Vagina (tissue), 2 donors: ENCODE measurements around the gene WIPF3. TPM values are rescaled to one million over a fixed set of nuclear protein-coding genes. Genes with fewer than 3 reads are reported as not detected.

ENCODE experiments used
- DNase-seq, 2 donors: peaks; one replicate each; pipeline ENCODE4 v3.0.0-alpha.2; 2017; ENCODE audit errors: extremely low spot score in 2 of 2
- H3K27ac ChIP-seq: fragments of 200-600 bp; sonication (generic); one replicate; pipeline ENCODE4 v1.5.1; 2019
- H3K27me3 ChIP-seq: fragments of 200-600 bp; sonication (generic); one replicate; pipeline ENCODE4 v1.5.1; 2019
- H3K36me3 ChIP-seq, 2 donors: fragments of 200-600 bp; sonication (generic); one replicate each; pipeline ENCODE4 v1.5.1; 2017 to 2019
- H3K4me1 ChIP-seq: fragments of 200-600 bp; sonication (generic); one replicate; pipeline ENCODE4 v1.5.1; 2019
- H3K4me3 ChIP-seq, 2 donors: fragments of 200-600 bp; sonication (generic); 1 replicate in 1 of 2; 2 replicates in 1 of 2; pipeline ENCODE4 v1.5.1; 2016 to 2019
- H3K9me3 ChIP-seq: fragments of 200-600 bp; sonication (generic); one replicate; pipeline ENCODE4 v1.5.1; 2019
- CTCF ChIP-seq, 3 experiments: fragments of 450-650 bp in 2 of 3; fragments of 200-600 bp in 1 of 3; sonication (generic) in 1 of 3; IDR thresholded peaks; one replicate each; pipeline ENCODE4 v1.5.1; 2017 to 2019; ENCODE audit warnings: antibody characterized with exemption in 3 of 3, mild to moderate bottlenecking in 2 of 3, moderate library complexity in 2 of 3
- POLR2A ChIP-seq, 2 donors: fragments of 450-650 bp; IDR thresholded peaks; one replicate each; pipeline ENCODE4 v1.6.1; 2017; ENCODE audit warnings: antibody characterized with exemption in 2 of 2, mild to moderate bottlenecking in 2 of 2, moderate library complexity in 2 of 2
- POLR2AphosphoS5 ChIP-seq, 2 donors: sonication (generic); formaldehyde crosslinking; IDR thresholded peaks; one replicate each; pipeline ENCODE4 v1.9.0; 2017; ENCODE audit warnings: antibody characterized with exemption in 2 of 2, mild to moderate bottlenecking in 2 of 2, low read depth in 1 of 2; ENCODE audit not compliant: insufficient read depth in 1 of 2
- intact Hi-C: fragments of 100-400 bp; cut with DNase I; formaldehyde crosslinking; loops from one replicate; pipeline ENCODE4 v1.15.1; 2023
- total RNA-seq: library from RNA; depleted of rRNA; stranded (reverse); fragments of >200 nt; gene quantifications from one replicate; pipeline ENCODE4 v1.2.3, GENCODE V29; 2016

Gene WIPF3
- total RNA-seq, 1 donor from 2014 or later, result 0.25 TPM

DNA sequence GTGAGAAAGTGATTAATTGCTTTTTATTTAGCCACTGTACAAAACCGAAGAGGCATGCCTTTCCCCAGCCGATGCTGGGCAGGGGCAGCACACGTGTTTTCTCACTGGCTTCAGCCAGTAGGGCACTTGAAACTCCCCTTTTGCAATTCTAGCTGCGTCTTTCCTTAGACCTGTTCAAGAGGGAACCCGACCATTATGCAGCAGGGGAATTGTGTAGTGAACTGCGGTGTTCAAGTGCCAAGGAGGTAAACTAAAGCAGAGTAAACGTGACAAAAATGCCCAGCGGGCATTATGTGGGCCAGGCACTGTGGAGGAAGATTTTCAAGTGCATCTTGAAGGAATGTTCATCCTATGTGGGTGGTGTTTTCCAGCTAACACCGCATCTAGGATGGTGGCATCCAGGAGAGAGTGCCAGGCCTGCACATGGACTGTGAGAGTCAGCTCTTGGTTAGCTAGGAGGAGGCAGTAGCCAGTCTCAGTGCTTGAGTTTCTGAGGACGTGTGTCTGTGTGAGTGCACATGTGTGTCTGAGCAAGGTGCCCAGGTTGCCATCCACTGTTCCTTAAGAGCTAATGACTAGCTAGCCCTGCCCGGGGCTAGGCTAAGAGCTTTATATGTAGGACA is 3.3 kb downstream of the WIPF3 start:
- DNase-seq, result no peak
- TF ChIP-seq CTCF (IDR thresholded peaks at IDR 0.05) (no peak), POLR2A (IDR thresholded peaks at IDR 0.05) (no peak), POLR2AphosphoS5 (IDR thresholded peaks at IDR 0.05; ENCODE audit: insufficient read depth in 1 of 2, low read depth in 1 of 2) (no peak)
- peaks cover 9% of the 10 kb centered on the region for H3K27me3 ChIP-seq
- H3K9me3 ChIP-seq, result no peaks in the 10 kb centered on the region
- H3K4me3 ChIP-seq, result no peak overlapping the region
- H3K36me3 ChIP-seq, result no peaks in the 10 kb centered on the region
- no peak overlapping the region for H3K27ac ChIP-seq
- H3K4me1 ChIP-seq, result peaks cover 8% of the 10 kb centered on the region
- intact Hi-C loops, result no loop called here

DNA sequence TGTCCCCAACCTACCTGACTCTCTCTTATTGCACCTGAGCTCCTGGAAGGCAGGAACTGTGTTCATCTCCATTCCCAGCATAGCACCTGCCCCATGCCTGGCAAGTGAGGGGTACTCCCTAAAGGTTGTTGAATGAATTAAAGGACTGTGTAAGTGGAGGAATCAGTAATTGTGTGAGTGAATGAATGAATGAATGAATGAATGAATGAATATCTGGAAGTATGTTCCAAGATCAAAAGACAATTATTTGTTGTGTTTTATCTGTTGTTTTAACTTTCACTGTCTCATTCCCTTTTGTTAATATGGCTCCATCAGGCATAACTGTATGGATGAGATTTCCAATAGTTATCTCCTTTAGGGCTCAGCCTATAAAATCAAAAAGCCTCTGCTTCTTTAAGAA is 4.0 kb downstream of the WIPF3 start:
- H3K4me3 ChIP-seq, result no peak overlapping the region
- no peak for DNase-seq
- intact Hi-C loops, result no loop called here
- H3K9me3 ChIP-seq, result no peaks in the 10 kb centered on the region
- peaks cover 9% of the 10 kb centered on the region for H3K27me3 ChIP-seq
- H3K4me1 ChIP-seq, result peaks cover 8% of the 10 kb centered on the region
- H3K36me3 ChIP-seq, result no peaks in the 10 kb centered on the region
- H3K27ac ChIP-seq, result no peak overlapping the region
- TF ChIP-seq CTCF (IDR thresholded peaks at IDR 0.05), result no peak
- no peak for TF ChIP-seq POLR2A (IDR thresholded peaks at IDR 0.05)
- TF ChIP-seq POLR2AphosphoS5 (IDR thresholded peaks at IDR 0.05; ENCODE audit: insufficient read depth in 1 of 2, low read depth in 1 of 2), result no peak

DNA sequence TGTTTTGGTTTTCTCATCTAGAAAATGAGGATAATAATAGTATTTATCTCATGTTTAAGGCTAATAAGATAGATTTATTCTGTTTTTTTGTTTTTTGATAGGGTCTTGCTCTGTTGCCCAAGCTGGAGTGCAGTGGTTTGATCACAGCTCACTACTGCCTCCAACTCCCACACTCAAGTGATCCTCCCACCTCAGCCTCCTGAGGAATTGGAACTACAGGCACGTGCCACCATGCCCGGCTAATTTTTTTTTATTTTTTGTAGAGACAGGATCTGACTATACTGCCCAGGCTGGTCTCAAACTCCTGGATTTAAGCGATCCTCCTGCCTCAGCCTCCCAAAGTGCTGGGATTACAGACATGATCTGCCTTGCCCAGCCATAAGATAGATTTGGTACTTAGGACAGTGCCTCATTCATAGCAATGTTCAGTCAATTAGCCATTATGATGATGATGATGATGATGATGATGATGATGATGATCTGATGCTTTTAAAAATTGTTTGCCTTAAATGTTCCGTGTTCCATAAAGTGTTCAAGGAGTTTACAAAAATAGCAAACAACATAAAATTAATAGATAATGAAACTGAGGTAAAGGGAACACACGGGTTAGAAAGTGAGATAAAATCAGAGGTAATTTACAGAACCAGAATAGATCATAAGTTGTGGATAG is 4.6 kb downstream of the WIPF3 start:
- Histone ChIP-seq H3K9me3 (no peaks in the 10 kb centered on the region), H3K27me3 (peaks cover 9% of the 10 kb centered on the region), H3K36me3 (no peaks in the 10 kb centered on the region), H3K4me1 (peaks cover 8% of the 10 kb centered on the region), H3K4me3 (no peak overlapping the region), H3K27ac (no peak overlapping the region)
- intact Hi-C loops, result no loop called here
- no peak for DNase-seq
- no peak for TF ChIP-seq CTCF (IDR thresholded peaks at IDR 0.05)
- no peak for TF ChIP-seq POLR2AphosphoS5 (IDR thresholded peaks at IDR 0.05; ENCODE audit: insufficient read depth in 1 of 2, low read depth in 1 of 2)
- no peak for TF ChIP-seq POLR2A (IDR thresholded peaks at IDR 0.05)

DNA sequence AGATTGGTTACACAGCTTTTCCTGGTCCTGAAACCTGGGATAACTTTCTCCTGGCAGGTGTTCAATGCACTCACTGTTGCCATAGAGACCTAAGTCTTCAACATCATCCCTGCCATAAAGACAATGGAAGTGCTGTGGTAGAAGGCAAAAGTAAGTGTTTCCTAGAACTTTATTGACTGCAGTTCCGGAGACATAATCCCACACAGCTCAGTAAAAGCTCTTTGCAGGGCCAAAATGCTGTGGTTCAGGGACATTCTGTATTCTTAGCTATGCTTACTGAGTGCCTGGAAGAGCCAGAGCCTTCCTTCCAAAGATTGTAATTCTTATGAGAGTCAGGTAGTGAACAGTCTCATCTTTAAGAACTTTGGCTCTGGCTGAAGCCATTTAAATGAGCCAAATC is 5.3 kb downstream of the WIPF3 start:
- H3K4me3 ChIP-seq, result no peak overlapping the region
- H3K36me3 ChIP-seq, result no peaks in the 10 kb centered on the region
- intact Hi-C loops, result no loop called here
- DNase-seq, result no peak
- peaks cover 8% of the 10 kb centered on the region for H3K4me1 ChIP-seq
- no peaks in the 10 kb centered on the region for H3K9me3 ChIP-seq
- H3K27ac ChIP-seq, result no peak overlapping the region
- peaks cover 9% of the 10 kb centered on the region for H3K27me3 ChIP-seq
- TF ChIP-seq POLR2AphosphoS5 (IDR thresholded peaks at IDR 0.05; ENCODE audit: insufficient read depth in 1 of 2, low read depth in 1 of 2) (no peak), POLR2A (IDR thresholded peaks at IDR 0.05) (no peak), CTCF (IDR thresholded peaks at IDR 0.05) (no peak)

- Histone ChIP-seq H3K27me3 (peaks cover 7% of the 10 kb centered on the region), H3K4me3 (no peak overlapping the region), H3K9me3 (no peaks in the 10 kb centered on the region), H3K27ac (no peak overlapping the region), H3K4me1 (peaks cover 2% of the 10 kb centered on the region), H3K36me3 (no peaks in the 10 kb centered on the region)
- intact Hi-C loops, result no loop called here
- no peak for DNase-seq
- TF ChIP-seq POLR2AphosphoS5 (IDR thresholded peaks at IDR 0.05; ENCODE audit: insufficient read depth in 1 of 2, low read depth in 1 of 2) (no peak), POLR2A (IDR thresholded peaks at IDR 0.05) (no peak), CTCF (IDR thresholded peaks at IDR 0.05) (no peak)
Observed at GRCh38 chr7:29812185-29812876, 6.0 kb downstream of the WIPF3 start.
